ENCODE results near the gene ALG8.
"Not testable (repeated sequence)": the region's sequence is repeated elsewhere in the genome, so short reads cannot be mapped to it uniquely, and the experiment has no call there.

The ALG8 gene

DNA sequence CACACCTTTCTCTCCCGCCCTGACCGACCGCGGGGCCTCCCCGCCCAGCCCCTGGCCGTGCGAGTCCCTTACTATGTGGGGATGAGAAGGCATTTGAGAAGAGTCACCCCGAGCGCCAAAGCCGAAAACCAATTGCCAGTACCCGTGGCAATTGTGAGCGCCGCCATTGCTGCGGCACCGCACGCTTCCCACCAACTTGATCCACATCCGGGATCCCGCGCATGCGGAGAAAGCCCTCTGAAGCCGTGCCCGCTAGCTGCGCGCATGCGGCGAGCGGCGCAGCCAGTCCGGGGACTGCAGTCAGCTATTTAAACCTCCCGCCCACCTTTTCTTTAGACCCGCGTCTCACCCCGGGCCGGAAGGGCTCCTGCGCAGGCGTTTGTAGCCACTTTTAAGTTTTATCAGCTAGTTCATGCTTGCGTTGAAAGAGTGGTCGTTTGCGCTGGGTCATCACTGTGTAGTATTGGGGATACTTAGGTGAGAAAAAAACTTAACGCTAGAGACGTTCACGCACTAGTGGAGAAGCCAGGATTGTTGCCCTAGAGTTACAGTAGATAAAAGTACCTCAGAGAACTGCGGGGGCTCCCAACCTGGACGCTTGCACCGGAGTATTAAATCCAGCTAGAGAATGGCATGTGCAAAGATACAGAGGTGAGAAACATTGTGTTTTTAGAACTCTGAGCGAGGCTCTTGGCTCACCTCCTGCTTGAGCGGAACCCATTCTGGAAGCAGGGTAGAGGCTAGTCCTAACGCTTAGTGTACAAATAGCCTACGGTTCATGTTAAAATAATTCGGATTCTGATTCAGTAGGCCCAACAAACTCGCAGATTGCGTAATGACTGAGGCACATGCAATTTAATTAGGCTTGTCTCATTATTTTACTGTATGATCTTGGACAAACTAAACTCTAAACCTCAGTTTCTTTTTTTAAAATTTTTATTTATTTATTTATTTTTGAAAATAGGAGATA lies at the start of gene ALG8:
Gene ALG8 (minus strand): TSS at position 205 of the 970 bp plus-strand sequence. CDS start 38 bp downstream, at position 167.
- Mint-ChIP-seq H3K27ac (peak within 1 kb of the TSS; percentile 98), H3K4me1 (ENCODE audit: low read depth) (peaks cover 45% of the 10 kb centered on the region), H3K27me3 (no peaks in the 10 kb centered on the region)

GRCh38 chr11:78188286-78189173 lies 49.1 kb upstream of the ALG8 start, which contains the start of the genes KCTD21 and USP35:
Gene KCTD21 (minus strand): TSS chr11:78188626. CDS start chr11:78174554, 14,072 bp downstream.
Gene USP35 (plus strand): TSS chr11:78188919. CDS start chr11:78196246, 7,327 bp downstream.
- Mint-ChIP-seq H3K9me3 (no peaks in the 10 kb centered on the region), H3K27me3 (no peaks in the 10 kb centered on the region), H3K4me1 (ENCODE audit: low read depth) (peaks cover 62% of the 10 kb centered on the region), H3K4me3 (peak within 1 kb of the TSS; percentile 97), H3K36me3 (ENCODE audit: low read depth) (peaks cover 30% of the 10 kb centered on the region), H3K27ac (peak within 1 kb of the TSS; percentile 100)
- DNase-seq = peak; percentile 94

More for the DNA sequence above, at the start of gene ALG8:
- DNase-seq = peak; percentile 98
- no peaks in the 10 kb centered on the region for H3K9me3 Mint-ChIP-seq
- peaks cover 71% of the 10 kb centered on the region for H3K36me3 Mint-ChIP-seq (ENCODE audit: low read depth)
- H3K4me3 Mint-ChIP-seq = peak within 1 kb of the TSS; percentile 91

DNA sequence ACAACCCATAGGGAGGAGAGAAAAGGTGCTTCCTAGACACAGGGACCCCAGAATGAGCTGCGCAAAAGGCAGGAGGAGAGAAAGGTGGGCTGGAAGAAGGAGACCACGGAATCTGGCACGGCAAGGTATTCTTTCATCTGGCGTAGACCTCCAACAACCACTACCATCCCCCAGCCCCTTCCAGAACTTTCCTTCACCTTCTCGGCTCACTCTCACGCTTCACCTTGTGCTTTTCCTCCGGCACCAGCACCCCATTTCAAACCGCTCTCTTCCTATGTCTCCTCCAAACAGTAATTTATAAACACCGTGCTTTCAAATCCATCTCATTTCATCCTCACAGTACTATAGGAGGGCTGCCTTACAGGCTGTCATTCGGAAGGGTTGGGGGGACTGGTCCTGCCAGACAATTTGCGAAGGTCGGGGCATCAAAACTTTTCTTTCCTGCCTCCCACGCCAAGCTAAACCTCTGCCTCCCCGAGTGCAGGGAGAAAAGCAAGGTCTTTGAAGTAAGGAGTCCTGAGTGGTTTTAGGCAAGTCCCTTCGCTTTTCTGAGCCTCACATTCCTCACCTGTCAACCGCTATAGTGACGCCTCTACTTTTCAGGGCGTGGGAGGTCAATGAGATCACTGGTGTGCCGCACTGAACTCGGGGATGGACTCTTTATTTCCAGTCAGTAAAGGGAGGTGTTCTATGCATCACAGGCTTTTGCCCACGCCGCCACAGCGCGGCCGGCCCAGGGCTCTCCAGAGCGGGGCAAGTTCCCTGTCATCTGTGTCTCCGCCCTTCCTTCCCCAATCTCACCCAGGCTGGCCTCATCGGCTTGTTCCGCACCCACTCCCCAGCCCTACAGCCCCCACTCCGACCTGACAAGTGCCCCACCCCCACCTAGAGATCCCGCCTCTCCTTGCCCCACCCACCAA lies 48.2 kb upstream of the ALG8 start:
- peak; percentile 87 for DNase-seq
- H3K36me3 Mint-ChIP-seq (ENCODE audit: low read depth) = peaks cover 32% of the 10 kb centered on the region
- peak overlapping the region; percentile 97 for H3K4me3 Mint-ChIP-seq
- peaks cover 54% of the 10 kb centered on the region for H3K4me1 Mint-ChIP-seq (ENCODE audit: low read depth)
- peak overlapping the region; percentile 100 for H3K27ac Mint-ChIP-seq
- H3K9me3 Mint-ChIP-seq = no peaks in the 10 kb centered on the region
- no peaks in the 10 kb centered on the region for H3K27me3 Mint-ChIP-seq

- H3K4me1 Mint-ChIP-seq (ENCODE audit: low read depth) = peaks cover 20% of the 10 kb centered on the region
- H3K27me3 Mint-ChIP-seq = no peaks in the 10 kb centered on the region
- no peaks in the 10 kb centered on the region for H3K9me3 Mint-ChIP-seq
- peaks cover 50% of the 10 kb centered on the region for H3K36me3 Mint-ChIP-seq (ENCODE audit: low read depth)
- DNase-seq = no peak
- H3K4me3 Mint-ChIP-seq = no peak overlapping the region
- H3K27ac Mint-ChIP-seq = no peak overlapping the region
Observed at GRCh38 chr11:78181185-78181584, 41.8 kb upstream of the ALG8 start.

- no peak overlapping the region for H3K27ac Mint-ChIP-seq
- H3K4me3 Mint-ChIP-seq = no peak overlapping the region
- H3K9me3 Mint-ChIP-seq = no peaks in the 10 kb centered on the region
- H3K4me1 Mint-ChIP-seq (ENCODE audit: low read depth) = peaks cover 17% of the 10 kb centered on the region
- DNase-seq = no peak
- H3K36me3 Mint-ChIP-seq (ENCODE audit: low read depth) = peaks cover 48% of the 10 kb centered on the region
- H3K27me3 Mint-ChIP-seq = no peaks in the 10 kb centered on the region
Observed at GRCh38 chr11:78180751-78181150, 41.3 kb upstream of the ALG8 start.

GRCh38 chr11:78179459-78180071 lies 40.1 kb upstream of the ALG8 start:
- Mint-ChIP-seq H3K4me3 (no peak overlapping the region), H3K36me3 (ENCODE audit: low read depth) (peaks cover 47% of the 10 kb centered on the region), H3K27ac (no peak overlapping the region)

DNA sequence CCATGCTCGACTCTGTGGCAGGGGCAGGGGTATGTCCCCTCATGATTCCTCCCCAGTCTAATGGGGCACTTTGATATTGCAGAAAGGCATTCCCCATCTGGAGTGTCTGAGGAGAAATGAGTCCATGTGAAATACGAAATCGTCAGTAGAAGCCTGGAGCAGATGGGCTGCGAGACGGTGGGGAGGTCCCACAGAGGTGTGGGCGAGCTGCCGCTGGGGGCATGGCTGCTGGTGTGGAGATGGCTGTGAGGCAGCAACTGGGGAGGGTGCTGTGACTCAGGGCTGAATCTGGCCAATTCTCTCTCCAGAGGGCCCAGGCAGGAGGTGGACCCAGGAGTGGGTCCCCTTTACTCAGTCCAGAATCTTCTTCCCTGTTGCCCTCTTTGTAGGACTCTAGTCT lies 37.8 kb upstream of the ALG8 start:
- Mint-ChIP-seq H3K4me1 (ENCODE audit: low read depth) (peaks cover 13% of the 10 kb centered on the region), H3K4me3 (no peak overlapping the region), H3K27me3 (no peaks in the 10 kb centered on the region), H3K36me3 (ENCODE audit: low read depth) (peaks cover 61% of the 10 kb centered on the region), H3K9me3 (no peaks in the 10 kb centered on the region), H3K27ac (no peak overlapping the region)
- no peak for DNase-seq

More at GRCh38 chr11:78179459-78180071, 40.1 kb upstream of the ALG8 start:
- H3K4me1 Mint-ChIP-seq (ENCODE audit: low read depth) = peaks cover 13% of the 10 kb centered on the region
- no peaks in the 10 kb centered on the region for H3K27me3 Mint-ChIP-seq
- no peaks in the 10 kb centered on the region for H3K9me3 Mint-ChIP-seq
- no peak for DNase-seq

DNA sequence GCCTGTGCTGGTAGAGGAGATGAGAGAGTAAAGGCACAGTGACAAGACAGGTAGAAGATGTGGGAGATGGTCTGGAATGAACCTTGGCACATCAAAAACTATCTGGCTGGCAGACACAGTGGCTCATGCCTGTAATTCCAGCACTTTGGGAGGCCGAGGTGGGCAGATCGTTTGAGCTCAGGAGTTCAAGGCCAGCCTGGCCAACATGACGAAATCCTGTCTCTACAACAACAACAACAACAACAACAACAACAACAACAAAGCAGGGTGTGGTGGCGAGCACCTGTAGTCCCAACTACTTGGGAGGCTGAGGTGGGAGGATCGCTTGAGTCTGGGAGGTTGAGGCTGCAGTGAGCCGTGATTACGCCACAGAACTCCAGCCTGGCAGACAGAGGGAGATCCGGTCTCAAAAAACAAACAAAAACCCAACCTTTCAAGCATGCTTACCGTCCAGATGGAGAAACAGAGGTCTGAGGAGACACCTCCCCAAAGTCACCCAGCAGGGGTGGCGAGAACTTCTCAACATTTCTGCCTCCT lies 37.2 kb upstream of the ALG8 start:
- DNase-seq = no peak
- Mint-ChIP-seq H3K4me1 (ENCODE audit: low read depth) (peaks cover 13% of the 10 kb centered on the region), H3K36me3 (ENCODE audit: low read depth) (peaks cover 59% of the 10 kb centered on the region), H3K9me3 (no peaks in the 10 kb centered on the region), H3K4me3 (no peak overlapping the region), H3K27me3 (no peaks in the 10 kb centered on the region), H3K27ac (no peak overlapping the region)

- not testable (repeated sequence) for H3K27me3 Mint-ChIP-seq; H3K9me3 Mint-ChIP-seq; H3K27ac Mint-ChIP-seq; H3K4me3 Mint-ChIP-seq; H3K4me1 Mint-ChIP-seq (ENCODE audit: low read depth); DNase-seq
- H3K36me3 Mint-ChIP-seq (ENCODE audit: low read depth) = peaks cover 57% of the 10 kb centered on the region
Observed at GRCh38 chr11:78175862-78176261, 36.4 kb upstream of the ALG8 start.

- Mint-ChIP-seq H3K4me3 (no peak overlapping the region), H3K27ac (no peak overlapping the region), H3K27me3 (no peaks in the 10 kb centered on the region), H3K9me3 (no peaks in the 10 kb centered on the region), H3K36me3 (ENCODE audit: low read depth) (peaks cover 41% of the 10 kb centered on the region), H3K4me1 (ENCODE audit: low read depth) (no peaks in the 10 kb centered on the region)
- no peak for DNase-seq
Observed at GRCh38 chr11:78171951-78172350, 32.5 kb upstream of the ALG8 start.

DNA sequence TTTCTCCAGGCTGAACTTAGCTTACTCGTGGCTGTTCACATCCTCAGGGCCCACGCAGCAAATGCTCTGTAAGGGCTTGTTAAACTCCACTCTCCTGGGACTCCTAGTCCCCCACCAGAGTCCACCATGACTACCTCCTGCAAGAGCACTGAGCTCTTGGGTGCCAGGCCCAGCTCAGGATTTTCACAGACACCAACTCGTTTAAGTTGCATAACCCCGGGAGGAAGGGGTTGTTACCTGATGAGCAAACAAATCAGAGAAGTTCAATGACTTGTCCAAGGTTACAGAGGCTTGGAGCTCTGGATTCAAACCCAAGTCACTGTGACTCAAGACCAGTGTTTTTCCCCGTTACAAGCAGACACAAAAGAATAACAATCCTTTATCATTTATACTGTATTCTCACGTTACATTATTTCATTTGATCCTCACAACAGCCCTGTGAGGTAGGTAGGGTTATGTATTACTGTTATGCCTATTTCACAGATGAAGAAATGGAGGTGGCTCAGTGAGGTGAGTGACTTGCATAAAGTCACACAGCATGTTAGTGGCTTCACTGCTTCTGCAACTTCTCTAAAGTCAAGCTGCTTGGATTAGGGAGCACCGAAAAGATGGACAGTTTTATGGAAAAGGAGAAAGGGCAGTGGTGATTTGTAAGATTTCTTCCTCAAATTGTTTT lies 31.6 kb upstream of the ALG8 start:
- Mint-ChIP-seq H3K9me3 (no peaks in the 10 kb centered on the region), H3K27ac (no peak overlapping the region), H3K36me3 (ENCODE audit: low read depth) (peaks cover 31% of the 10 kb centered on the region), H3K4me3 (no peak overlapping the region), H3K4me1 (ENCODE audit: low read depth) (no peaks in the 10 kb centered on the region), H3K27me3 (no peaks in the 10 kb centered on the region)
- DNase-seq = no peak

GRCh38 chr11:78170413-78170812 lies 31.0 kb upstream of the ALG8 start:
- H3K27ac Mint-ChIP-seq = no peak overlapping the region
- H3K4me1 Mint-ChIP-seq (ENCODE audit: low read depth) = no peaks in the 10 kb centered on the region
- H3K36me3 Mint-ChIP-seq (ENCODE audit: low read depth) = peaks cover 31% of the 10 kb centered on the region
- no peak overlapping the region for H3K4me3 Mint-ChIP-seq
- H3K27me3 Mint-ChIP-seq = no peaks in the 10 kb centered on the region
- no peak for DNase-seq
- H3K9me3 Mint-ChIP-seq = no peaks in the 10 kb centered on the region
